ENCODE data around the gene ZNF330.
A peak's percentile ranks its signal among the peaks of the same experiment; 100 is the strongest.
"Not testable (repeated sequence)": the region's sequence is repeated elsewhere in the genome, so short reads cannot be mapped to it uniquely, and the experiment has no call there.

ZNF330 gene

DNA sequence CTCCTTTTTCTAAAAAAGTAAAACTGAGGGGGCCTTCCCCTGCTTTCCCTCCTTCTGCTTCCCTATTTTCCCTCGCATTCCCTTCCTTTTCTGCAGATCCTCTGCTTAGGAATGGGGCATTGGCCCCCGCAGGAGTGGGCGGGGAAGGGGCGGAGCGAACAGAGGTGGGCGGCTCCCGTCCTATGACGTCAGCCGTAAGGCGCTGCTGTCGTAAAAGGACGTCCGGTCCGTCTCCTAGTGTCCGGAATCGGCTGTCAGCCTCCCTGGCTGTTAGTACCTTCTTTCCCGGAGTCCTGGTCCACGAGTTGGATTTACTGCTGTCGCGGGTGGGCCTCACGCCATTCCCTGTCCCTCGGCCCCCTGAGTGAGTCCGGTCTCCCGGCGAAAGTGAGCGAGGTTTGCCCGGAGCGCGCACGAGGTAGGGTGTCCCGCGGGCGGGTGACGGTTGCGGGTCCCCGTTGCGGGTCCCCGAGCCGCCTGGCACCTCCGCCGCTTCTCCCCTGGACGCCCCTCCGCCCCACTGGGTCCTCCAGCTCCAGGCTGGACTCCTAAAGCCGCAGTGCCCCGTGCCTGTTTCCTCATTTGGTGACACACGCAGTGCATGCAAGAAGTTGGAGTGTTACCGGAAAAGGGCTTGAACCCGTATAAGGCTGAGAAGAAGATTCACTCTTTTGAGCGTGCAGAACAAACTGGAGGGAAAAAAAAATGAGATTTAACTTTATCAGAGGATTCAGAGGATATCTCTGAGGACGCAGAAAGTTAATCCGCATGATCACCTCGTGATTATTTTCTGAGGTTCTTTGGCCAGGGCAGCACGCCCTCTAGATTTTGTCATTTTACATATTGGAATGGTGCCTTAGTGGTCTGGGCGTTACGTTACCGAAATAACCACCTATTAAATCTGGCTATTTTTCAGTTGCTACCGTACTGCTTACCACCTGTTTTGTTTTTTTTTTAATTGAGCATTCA is at the start of gene ZNF330:
Gene ZNF330 (plus strand): TSS at position 205 of the 969 bp plus-strand sequence. CDS start 1,477 bp downstream, outside the sequence.
- DNase-seq: peak; percentile 31

DNA sequence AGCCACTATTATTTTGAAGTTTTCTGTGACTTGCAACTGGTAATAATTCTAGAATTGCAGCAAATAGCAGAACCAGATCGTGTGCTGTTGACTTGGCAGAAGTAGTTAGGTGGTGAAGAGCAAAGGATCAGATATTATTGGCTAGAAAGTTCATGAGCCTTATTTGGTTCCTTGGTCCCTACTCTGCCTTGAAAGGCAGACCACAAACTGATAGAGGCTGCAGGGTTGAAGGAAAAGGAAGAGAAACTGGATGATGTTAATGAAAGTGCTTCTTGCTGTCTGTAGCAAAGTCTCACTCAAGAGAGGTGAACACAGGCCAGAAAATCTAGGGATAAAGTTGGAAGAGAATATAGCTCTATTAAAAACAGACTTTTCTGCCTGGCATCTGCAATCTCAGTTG is 46.2 kb upstream of the ZNF330 start:
- no peak for DNase-seq

DNA sequence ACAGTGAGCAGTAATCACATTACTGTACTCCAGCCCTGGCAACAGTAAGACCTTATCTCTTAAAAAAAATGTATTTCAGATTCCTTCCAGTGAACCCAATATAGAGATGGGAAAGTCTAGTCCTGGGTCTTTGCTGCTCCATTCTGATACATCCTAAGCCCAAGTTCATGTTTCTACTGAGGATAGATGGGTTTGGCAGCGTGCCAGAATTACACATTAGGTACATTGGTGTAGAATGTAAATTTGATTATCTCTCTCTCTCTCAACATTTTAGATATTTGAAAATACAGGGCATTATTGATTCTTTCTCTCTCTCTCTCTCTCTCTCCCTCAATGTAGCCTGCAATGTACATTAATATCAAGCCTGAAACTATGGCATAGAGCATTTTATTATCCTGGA is 43.5 kb upstream of the ZNF330 start:
- DNase-seq: no peak

DNA sequence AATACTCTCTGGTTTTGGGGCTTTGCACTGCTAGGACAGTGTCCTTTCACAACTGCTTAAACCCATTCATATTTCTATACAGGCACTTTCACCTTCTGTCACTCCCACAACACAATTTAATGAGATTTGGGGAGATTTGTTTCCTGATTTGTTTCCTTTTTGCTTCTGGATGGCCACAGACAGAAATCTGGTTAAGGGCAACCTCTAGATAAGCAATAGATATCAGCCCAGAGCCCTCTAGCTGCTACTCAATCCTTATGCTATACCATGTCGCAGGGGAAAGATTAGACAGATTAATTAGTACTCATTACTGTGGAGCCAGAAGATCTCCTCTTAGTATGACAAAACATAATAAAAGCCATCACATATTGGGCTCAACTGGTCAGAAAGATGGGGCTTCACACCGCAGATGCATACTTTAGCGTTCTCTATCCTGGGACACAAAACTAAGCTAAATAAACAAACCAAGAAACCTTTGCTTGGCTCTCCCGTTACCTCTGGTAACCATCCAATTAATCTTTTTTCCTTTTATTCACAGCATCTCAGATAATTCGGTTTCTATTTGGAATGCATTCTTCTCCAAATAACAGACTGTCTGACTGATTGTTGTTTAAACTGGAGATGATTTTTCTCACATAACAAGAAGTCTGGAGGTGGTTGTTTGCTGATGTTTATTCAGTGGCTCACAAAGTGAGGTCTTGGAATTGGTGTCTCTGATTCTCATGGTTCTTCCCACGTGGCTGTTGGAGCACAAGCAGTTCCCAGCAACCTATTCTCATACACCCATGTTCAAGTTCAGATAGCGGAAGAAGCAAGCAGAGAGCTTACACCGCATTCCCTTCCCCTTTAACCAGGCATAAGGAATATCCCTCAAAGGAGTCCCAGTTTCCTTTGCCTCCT is 41.0 kb upstream of the ZNF330 start:
- no peak for DNase-seq

DNA sequence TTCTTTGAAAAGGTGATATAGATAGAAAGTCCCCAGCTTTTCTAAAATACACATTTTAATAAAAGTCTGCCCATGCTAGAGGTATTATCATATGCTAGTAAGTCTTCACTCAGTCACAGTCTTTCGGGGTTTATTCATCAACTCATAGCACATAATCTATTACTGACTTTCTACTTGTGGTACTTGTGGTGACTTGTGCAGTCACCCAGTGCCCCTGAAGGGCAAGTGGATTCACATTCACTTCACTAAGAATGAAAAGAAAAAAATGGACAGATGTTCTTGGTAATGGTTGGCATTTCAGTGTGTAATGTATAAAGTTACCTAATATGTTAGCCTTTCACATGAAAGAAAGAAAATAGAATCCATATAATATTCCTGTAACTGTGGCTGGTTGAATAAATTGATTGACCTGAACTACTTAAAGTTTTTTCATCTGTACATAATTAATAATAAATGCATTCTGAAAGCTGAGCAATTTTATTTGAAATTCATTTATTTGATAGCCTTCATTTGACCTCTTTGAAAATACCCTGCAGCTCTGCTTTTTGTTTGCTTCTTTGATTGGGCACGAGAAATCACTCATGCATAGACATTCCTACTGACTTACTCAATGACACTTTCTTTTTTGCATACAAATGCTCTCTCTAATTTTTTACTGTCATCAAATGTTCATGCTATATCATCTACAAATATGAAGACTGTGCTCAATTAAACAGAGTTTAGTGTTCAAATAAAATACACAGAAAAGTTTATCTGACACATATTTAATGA is 39.5 kb upstream of the ZNF330 start:
- DNase-seq: no peak

DNA sequence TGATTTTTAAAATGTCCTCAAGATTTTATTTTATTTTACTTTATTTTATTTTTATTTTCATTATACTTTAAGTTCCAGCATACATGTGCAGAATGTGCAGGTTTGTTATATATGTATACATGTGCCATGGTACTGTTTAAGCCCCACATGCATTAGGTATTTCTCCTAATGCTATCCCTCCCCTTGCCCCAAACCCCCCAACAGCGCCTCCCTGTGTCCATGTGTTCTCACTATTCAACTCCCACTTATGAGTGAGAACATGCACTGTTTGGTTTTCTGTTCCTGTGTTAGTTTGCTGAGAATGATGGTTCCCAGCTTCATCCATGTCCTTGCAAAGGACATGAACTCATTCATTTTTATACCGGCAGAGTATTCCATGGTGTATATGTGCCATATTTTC is 37.2 kb upstream of the ZNF330 start:
- not testable (repeated sequence) for DNase-seq

DNA sequence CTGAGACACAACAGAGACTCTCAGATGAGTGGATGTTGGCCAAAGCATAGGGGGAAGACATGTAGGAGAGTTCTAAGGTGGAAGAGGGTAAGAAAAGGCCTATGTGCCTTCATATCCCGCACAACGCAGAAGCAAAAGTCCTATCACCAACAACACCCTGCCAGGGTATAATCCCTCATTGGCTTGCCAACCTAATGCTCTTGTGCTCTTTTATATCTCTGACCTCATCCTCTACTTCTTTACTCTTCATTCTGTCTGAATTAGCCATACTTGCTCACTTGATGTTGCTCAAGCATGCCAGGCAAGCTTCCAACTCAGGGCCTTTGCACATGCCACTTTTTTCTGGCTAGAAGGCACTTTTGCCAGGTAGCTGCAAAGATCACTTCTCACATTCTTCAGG is 28.1 kb upstream of the ZNF330 start:
- no peak for DNase-seq

DNA sequence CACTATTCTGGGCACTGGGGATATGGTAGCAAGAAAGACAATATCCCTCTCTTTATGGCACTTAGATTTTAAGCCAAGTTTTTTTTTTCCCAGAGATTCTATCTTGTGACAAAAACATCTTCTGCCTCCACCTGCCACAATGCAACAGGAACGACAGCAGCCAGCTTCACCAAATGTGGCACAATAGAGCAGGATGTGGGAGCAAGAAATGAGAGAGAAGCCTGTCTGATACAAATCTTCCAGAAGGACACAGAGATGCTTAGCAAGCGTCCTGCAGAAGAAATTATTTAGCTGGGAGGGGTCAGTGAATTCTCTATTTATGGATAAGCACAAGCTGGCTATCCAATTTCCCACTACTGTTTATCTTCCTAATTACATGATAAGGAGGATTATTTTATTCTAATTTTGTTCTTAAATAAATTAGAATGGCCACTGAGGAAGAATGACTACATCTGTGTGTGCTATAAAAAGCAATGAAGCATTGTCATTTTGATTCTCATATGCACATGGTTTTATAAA is 27.1 kb upstream of the ZNF330 start:
- no peak for DNase-seq

DNA sequence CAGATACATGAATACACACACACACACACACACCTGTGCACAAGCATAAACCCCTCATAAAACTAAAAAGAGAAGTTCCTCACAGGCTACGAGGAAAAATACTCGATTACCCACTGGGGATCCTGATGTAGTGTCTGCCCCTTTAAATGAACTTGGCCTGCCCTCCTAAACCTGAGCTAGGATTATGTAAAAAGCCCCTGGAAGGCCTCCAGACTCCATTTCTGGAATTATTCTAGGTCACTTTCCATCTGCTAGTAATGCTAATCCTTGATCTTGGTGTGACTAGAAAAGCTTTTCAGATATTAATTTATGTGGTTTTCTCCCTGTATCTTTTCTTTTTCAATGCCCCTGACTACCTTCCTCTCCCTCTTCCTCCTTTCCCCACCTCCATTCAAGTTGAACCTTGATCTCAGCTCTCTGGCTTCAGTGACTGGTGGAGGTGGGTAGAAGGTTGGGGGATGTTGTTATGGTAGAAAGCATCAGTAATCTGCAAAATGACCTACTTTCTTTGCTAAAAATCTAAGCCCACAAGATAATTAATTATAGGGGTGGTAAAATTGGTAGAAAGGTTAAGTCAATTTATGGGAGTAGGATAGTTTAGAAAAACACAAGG is 25.5 kb upstream of the ZNF330 start:
- no peak for DNase-seq

DNA sequence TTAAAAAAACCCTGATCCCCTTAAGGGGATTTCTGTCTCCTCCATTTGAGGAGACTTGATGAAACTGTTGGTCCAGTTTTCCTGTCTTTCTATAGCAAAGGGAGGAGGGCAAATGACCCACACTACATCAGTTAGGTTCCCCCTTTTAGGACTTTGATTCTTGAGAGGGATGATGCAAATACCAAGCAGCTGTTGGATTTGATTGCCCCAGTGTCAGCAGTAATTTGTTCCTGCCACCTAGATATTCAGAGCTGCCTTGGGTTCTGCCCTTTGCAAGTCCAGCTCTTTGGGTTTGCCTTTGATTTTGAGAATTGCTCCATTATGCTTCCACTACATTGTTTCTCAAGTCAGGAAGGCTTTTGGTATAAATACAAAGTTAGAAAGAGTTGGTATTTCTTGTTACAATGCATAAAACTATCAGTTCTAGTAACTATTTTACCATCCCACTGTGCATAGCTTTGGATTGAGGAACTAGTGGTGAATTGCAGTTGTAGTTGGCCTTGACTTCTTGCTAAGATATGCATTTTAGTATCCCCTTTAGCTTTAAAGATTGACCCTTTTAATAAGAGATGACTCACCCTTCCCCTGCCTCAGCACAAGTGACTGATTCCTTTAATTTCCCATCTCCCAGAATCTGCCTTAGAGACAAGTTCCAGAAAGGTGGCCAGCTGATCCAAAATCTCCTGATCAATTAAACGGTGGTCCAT is 24.3 kb upstream of the ZNF330 start:
- no peak for DNase-seq

DNA sequence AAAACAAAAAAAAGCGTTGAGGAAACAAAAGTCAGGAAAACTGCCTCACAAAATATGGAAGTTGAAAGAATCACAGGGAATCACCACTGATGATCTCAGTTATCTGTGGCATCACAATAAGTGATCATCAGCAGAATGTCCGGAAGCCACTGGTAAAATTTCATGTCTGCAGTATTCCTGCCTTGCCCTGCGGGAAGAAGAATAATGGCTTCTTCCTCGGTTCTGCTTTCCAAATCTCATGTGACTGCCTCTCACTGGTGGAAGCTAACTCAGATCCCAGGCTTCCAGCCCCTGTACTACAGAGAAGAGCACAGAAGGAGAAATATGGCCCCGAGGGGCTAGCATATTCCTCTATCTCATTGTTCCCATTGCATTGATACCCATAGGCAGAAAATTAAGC is 12.7 kb upstream of the ZNF330 start:
- no peak for DNase-seq

DNA sequence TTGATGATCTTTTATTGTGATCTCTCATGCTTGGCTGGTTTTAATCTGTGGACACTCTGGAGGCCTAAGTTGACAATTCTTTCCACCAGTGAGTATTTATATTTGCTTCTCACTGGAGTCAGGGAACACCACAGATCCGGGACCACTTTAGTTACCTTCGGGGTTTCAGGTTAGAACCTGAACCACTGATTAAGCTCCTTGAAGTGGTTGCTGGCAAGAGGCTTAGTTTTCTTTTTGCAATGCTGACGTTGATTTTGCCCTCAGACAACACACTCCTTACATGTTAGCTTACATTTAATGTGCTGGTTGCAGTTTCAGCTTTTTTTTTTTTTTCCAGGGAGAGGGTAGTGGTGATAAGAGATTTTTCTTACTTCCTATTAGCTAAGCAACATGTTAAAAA is 10.5 kb upstream of the ZNF330 start:
- DNase-seq: no peak

DNA sequence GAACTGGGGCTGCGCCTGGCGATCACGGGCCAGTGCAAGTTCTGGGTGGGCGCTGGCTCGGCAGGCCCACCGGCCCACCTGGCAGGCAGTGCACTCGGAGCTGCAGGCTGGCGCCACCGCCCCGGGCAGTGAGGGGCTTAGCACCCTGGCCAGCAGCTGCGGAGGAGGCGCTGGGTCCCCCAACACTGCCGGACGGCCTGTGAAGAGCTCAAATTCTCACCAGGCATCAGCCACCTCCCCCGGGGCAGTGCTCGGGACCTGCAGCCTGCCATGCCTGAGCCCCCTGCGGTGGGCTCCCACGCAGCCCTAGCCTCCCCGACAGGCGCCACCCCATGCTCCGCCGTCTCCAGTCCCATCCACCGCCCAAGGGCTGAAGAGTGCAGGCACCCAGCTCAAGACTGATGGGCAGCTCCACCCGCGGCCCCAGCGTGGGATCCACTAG is 7.1 kb upstream of the ZNF330 start:
- DNase-seq: no peak

DNA sequence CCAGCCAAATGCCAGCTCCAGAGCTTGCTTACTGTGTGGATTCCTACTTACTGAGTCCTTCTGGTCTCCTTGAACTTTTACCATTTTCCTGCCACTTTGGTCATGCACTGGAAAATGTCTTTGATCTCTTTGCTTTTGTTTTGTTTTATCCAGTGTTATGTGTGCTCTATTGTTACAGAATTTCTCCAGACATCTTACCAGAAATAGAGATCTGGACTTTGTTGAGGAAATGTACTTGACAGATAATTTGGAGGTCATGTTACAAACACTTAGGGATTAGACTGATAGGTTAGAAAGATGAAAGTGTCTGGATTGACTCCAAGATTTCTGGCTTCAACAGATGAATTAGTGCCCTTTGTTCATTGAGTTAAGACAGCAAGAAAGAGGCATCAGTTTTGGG is 5.7 kb upstream of the ZNF330 start:
- no peak for DNase-seq

DNA sequence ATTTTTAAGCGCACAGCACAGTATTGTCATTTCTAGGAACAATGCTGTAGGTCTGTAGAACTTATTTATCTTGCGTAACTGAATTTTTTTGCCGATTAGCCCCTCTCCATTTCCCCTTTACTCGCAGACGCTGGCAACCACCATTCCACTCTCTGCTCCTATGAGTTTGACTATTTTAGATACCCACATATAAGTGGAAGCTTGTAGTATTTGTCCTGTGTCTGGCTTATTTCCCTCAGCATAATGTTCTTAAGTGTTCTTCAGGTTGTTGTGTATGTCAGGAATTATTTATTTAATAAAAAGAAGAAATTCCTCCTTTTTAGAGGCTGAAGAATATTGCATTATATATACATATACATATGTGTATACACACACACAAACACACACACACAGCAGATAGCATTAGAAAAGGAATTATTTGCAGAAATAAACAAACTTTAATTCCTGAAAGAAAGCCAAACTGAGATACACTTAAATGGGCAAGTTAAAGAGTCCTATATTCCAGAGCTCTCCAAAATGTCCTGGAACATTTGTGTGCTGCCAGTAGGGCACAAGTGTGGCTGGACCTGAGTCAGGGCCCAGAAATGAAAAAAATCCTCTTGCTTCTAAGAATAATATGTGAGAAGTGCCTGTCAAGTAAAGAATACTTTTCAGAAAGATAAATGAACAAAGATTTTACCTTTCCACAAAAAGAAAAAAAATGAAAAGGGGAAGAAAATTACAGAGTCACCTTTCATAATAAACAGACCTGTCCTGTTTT is 4.5 kb upstream of the ZNF330 start:
- DNase-seq: no peak

DNA sequence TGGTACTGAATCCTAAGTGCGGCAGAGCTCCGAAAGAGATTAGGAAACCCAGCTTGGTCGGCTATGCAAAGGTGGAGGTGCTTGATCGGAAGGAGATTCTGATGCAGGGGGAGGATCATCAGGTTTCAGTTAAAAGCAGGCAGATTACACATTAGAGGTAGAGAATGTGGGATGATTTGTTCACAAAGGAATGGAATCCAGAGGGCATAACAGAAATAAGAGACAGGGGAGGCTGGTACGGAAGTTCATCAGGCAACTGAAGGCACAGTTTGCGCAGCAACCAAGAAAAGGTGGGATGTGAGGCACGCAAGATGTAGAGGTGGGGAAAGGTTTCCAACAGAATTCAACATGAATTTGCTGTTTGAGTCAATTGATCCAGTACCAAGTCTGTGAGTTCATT is 424 bp upstream of the ZNF330 start:
- DNase-seq: no peak

DNA sequence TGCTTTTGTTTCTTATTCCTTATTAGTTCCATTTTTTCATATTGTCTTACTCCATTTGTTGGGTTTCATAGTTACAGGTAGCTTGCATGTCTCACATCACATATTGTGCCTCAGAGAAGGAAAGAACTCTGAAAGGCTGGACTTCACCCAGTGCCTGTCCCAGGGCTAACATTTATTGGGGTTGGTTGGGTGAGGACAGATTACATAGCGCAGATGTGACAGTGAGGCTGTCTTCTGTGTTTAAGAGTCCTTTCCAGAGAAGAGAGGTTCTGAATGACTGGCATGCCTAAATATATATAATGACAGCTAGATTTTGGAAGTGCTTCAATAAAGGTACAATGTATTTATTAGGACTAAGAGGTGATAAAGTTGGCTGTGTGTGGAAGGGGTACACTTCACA is 2.7 kb downstream of the ZNF330 start:
- DNase-seq: no peak

DNA sequence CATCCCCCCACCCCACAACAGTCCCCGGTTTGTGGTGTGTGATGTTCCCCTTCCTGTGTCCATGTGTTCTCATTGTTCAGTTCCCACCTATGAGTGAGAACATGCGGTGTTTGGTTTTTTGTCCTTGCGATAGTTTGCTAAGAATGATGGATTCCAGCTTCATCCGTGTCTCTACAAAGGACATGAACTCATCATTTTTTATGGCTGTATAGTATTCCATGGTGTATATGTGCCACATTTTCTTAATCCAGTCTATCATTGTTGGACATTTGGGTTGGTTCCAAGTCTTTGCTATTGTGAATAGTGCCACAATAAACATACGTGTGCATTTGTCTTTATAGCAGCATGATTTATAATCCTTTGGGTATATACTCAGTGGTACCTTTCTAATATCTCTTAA is 6.6 kb downstream of the ZNF330 start:
- DNase-seq: not testable (repeated sequence)

DNA sequence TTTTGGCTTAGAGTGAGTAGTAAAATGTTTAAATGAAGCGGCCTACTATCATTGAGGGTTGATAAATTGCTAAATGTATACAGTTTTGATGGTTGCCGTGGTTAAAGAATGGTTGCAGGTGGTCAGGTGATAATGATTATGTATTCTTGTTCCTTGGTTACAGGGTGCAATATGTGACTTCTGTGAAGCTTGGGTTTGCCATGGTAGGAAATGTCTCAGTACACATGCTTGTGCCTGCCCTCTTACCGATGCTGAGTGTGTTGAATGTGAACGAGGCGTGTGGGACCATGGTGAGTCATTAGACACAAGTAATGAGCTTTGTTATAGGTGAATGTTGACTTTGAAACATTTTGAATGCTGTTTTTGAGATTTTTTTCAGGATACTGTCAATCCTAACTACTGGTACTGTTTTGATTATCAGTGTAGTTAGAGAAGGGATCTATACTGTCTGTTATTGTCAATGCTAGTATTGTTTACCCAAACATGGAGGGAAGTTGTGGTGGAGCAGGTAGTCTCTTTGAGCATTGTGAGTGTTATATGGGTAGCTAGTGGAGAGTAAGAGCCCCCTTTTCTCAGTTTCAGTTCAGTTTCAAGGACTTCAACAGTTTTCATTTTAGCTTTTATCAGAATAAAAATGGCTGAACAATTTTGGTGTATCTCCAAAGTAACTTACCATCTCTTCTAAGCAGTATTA is 8.9 kb downstream of the ZNF330 start:
- DNase-seq: no peak

DNA sequence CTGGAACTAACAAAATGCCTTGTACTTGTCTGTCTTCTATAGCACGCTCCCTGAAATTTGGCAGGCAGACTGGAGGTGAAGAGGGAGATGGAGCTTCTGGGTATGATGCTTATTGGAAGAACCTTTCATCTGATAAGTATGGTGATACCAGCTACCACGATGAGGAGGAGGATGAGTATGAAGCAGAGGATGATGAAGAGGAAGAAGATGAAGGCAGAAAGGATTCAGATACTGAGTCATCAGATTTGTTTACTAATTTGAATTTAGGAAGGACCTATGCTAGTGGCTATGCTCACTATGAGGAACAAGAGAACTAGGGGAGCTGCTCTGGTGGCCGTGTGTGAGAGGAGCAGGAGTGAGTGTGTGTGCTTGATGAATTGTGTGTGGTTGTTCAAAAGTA is 13.0 kb downstream of the ZNF330 start:
- DNase-seq: no peak

Measured in NCI-H2029 treated with DMSO at 0.1 percent for 48 hours (cell line).